IPS-NIHi7 (cell line): ENCODE results near the gene GOLGA8T.
"Not testable (repeated sequence)": the region's sequence is repeated elsewhere in the genome, so short reads cannot be mapped to it uniquely, and the experiment has no call there.

Experiments
- DNase-seq: peaks from one replicate; pipeline ENCODE4 v3.0.0; 2012; ENCODE audit warnings: mixed read lengths; ENCODE audit errors: extremely low spot score

Gene GOLGA8T

GRCh38 chr15:30134751-30135150, at the start of gene GOLGA8T:
GOLGA8T (plus strand) TSS chr15:30135051; CDS start chr15:30135149, 98 bp downstream.
- DNase-seq, result not testable (repeated sequence)

GRCh38 chr15:30097827-30098226, 37.0 kb upstream of the GOLGA8T start:
- DNase-seq, result not testable (repeated sequence)

- not testable (repeated sequence) for DNase-seq
These were observed 32.0 kb upstream of the GOLGA8T start for GRCh38 chr15:30102890-30103289.

- DNase-seq, result not testable (repeated sequence)
These were observed 30.8 kb upstream of the GOLGA8T start for GRCh38 chr15:30103941-30104507.

GRCh38 chr15:30110591-30110990, 24.3 kb upstream of the GOLGA8T start:
- not testable (repeated sequence) for DNase-seq

GRCh38 chr15:30130066-30130465, 4.8 kb upstream of the GOLGA8T start:
- DNase-seq, result not testable (repeated sequence)

GRCh38 chr15:30143246-30143645, 8.4 kb downstream of the GOLGA8T start:
- not testable (repeated sequence) for DNase-seq

- DNase-seq, result not testable (repeated sequence)
These were observed 15.0 kb downstream of the GOLGA8T start for GRCh38 chr15:30149891-30150290.

- not testable (repeated sequence) for DNase-seq
These were observed 27.9 kb downstream of the GOLGA8T start for GRCh38 chr15:30162479-30163357.

GRCh38 chr15:30163759-30164158, 28.9 kb downstream of the GOLGA8T start:
- not testable (repeated sequence) for DNase-seq

GRCh38 chr15:30164257-30164656, 29.4 kb downstream of the GOLGA8T start:
- not testable (repeated sequence) for DNase-seq

- DNase-seq, result not testable (repeated sequence)
These were observed 32.6 kb downstream of the GOLGA8T start for GRCh38 chr15:30167403-30167802.

GRCh38 chr15:30167886-30168285, 33.0 kb downstream of the GOLGA8T start:
- not testable (repeated sequence) for DNase-seq

GRCh38 chr15:30171452-30171851, 36.6 kb downstream of the GOLGA8T start:
- DNase-seq, result not testable (repeated sequence)

- DNase-seq, result not testable (repeated sequence)
These were observed 38.3 kb downstream of the GOLGA8T start for GRCh38 chr15:30173041-30173608.

- DNase-seq, result not testable (repeated sequence)
These were observed 40.4 kb downstream of the GOLGA8T start for GRCh38 chr15:30175291-30175690.

- not testable (repeated sequence) for DNase-seq
These were observed 41.8 kb downstream of the GOLGA8T start for GRCh38 chr15:30176613-30177012.

GRCh38 chr15:30179814-30180213, 45.0 kb downstream of the GOLGA8T start:
- DNase-seq, result not testable (repeated sequence)

GRCh38 chr15:30185495-30185894, 50.6 kb downstream of the GOLGA8T start:
- not testable (repeated sequence) for DNase-seq

- DNase-seq, result not testable (repeated sequence)
These were observed 52.6 kb downstream of the GOLGA8T start for GRCh38 chr15:30187429-30187828.

- DNase-seq, result not testable (repeated sequence)
These were observed 54.9 kb downstream of the GOLGA8T start for GRCh38 chr15:30189754-30190153.

- DNase-seq, result not testable (repeated sequence)
These were observed 56.3 kb downstream of the GOLGA8T start for GRCh38 chr15:30191143-30191542.
